Measurements from ENCODE around the gene DEXI.

- peak; percentile 60 for TF ChIP-seq POLR2AphosphoS5 (IDR thresholded peaks at IDR 0.05; ENCODE audit: low read depth, low read length)
- peak; percentile 67; the same call in 1 of the 2 replicates for TF ChIP-seq SIN3A (IDR thresholded peaks at IDR 0.05; ENCODE audit: borderline replicate concordance, insufficient read depth, low read length)
- no peak for TF ChIP-seq REST (IDR thresholded peaks at IDR 0.05; ENCODE audit: insufficient read depth in 1 of 2, low read depth in 2 of 2, low read length in 2 of 2)
- TF ChIP-seq FOXP2 (optimal IDR thresholded peaks at IDR 0.05; ENCODE audit: borderline replicate concordance, extremely low read depth, extremely low read length, insufficient read depth), result peak; percentile 93
- TF ChIP-seq TAF1 (IDR thresholded peaks at IDR 0.05; ENCODE audit: borderline replicate concordance, insufficient read depth, low read length), result 0 out of 2 replicates have a peak, but pooled peaks have one; percentile 39
These were observed 2.2 kb upstream of the DEXI start, which contains the start of gene CLEC16A for GRCh38 chr16:10944249-10945064.

Data from PFSK-1 (cell line).